Activated CD4-positive, alpha-beta T cell treated with anti-CD3 and anti-CD28 coated beads for 1 hour (primary cell): ENCODE measurements around the gene NGFR.

Experiments
- DNase-seq: peaks from one replicate; pipeline ENCODE4 v3.0.0-alpha.2; 2020

NGFR gene, protein sequence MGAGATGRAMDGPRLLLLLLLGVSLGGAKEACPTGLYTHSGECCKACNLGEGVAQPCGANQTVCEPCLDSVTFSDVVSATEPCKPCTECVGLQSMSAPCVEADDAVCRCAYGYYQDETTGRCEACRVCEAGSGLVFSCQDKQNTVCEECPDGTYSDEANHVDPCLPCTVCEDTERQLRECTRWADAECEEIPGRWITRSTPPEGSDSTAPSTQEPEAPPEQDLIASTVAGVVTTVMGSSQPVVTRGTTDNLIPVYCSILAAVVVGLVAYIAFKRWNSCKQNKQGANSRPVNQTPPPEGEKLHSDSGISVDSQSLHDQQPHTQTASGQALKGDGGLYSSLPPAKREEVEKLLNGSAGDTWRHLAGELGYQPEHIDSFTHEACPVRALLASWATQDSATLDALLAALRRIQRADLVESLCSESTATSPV

DNA sequence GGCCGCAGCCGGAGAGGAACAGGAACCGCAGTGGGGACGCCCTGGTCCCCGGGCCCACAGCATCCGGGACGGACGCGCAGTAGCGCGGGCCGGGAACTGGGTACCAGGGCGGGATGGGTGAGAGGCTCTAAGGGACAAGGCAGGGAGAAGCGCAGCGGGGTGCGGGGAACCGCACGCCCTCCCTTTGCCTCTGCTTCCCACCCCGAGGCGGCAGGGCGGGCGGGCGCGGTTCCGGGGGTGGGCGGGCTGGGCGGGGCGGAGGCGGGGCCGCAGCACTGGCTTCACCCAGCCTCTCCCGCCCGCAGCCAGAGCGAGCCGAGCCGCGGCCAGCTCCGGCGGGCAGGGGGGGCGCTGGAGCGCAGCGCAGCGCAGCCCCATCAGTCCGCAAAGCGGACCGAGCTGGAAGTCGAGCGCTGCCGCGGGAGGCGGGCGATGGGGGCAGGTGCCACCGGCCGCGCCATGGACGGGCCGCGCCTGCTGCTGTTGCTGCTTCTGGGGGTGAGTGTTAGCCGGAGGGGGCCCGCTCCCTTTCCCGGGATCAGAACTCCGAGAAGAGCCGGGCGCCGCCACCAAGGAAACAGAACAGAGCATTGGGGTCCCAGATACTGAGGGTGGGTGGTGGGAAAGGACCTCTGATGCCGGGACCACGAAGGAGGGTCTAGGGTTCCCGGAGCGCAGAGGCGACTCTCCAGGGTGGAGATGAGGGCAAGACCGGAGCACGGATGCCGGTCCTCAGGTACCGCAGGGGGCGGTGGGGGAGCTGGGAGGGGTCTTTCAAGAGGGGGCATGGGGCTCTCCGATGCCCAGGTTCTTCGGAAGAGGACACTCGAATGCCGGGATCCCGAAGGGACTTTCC, at the start of gene NGFR:
Gene NGFR (plus strand): TSS at position 308 of the 856 bp plus-strand sequence. CDS start 125 bp downstream, at position 433.
- peak; percentile 31 for DNase-seq

DNA sequence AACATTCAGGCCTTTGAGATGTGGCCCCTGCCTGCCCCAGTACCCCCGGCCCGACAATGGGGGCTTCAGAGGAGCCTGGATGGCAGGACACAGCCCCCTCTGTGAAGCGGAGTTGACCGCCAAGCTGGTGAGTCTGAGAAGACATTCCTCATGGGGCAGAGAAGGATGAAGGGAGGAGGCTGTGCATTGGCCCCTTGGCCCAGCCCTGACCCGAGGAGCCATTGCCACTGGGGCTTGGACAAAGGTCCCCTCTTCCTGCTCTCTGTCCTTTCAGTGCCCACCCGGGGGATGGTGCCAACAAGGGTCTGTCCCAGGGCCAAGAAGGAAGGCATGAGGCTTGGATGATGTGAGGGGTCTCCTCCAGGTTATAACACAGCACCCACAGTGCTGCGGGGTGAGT, 49.5 kb upstream of the NGFR start:
- no peak for DNase-seq

DNA sequence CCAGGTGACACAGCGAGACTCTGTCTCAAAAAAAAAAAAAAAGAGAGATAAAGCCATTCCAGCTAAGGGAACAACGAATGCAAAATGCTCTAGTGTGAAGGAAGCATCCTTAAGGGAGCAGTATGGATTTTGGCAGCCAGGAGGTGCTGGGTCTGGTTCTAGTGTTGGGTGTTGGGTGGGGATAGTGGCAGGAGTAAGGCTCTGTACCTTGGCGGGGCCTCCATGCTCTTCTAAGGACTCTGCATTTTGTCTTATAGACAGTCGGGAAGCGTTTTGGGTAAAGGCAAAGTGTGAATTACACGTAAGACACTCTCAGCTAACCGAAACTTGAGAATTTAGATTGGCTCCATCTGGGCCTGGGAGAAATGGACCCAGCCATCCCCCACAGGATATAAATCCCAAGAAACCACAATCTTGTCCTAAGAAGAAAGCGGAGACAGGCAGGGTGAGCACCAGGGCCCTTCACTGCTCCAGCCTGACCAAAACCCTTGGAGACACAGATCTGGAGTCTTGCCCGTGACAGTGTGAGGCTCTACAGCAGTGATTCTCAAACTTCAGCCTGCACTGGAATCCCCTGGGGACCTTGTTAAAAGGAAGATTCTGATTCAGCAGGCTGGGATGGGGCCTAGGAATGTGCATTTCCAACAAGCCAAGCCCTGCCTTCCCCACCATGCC, 47.3 kb upstream of the NGFR start:
- no peak for DNase-seq

DNA sequence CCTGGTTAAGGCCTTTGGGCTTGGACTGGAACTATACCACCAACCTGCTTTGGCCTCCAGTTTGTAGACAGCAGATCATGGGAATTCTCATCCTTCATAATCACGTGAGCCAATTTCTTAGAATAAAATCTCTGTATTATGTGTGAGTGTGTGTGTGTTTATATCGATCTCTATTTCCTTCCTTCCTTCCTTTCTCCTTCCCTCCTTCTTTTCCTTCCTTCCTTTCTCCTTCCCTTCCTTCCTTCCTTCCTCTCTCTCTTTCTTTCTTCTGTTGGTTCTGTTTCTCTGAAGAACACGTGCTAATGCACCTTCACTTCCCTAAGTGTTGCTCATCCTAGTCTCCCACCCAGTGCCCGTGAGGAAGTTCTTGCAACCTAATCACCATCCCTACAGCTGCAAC, 44.9 kb upstream of the NGFR start:
- DNase-seq = no peak

DNA sequence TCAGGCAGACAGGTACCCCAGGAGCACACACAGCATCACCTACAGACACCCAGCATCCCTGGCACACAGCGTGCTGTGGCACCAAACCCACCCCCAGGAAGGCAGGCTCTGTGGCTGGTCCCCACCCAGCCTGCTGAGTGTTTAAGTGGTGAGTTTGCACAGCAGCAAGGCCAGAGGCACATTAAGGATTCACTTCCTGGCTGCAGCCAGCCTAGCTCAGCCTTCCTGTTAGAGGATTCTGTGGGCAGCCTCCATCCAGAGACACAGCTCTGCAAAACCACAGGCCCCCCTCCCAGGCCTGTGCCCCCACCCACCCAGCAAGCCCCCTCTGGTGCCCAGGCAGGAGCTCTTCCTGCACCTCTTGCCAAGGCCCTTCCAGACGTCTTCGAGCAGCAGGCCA, 44.4 kb upstream of the NGFR start:
- no peak for DNase-seq

DNA sequence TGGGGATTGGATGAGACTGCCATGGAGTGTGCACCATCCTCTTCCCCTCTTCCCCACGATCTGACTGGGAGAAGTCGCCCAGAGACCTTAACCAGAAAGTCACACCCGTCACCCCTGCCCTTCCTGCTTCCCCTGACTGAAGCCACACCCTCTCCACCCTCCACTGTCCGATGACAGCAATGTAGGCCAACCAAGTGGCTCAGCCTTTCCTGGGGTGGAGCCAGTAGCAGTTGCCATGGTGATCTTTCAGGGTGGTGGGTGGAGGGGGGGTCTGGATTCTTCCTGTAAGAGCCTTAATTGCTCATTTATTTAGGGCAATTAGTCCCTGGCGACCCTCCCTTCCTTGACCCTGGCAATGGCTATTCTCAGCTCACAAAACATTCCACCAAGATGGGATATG, 42.9 kb upstream of the NGFR start:
- DNase-seq = no peak

DNA sequence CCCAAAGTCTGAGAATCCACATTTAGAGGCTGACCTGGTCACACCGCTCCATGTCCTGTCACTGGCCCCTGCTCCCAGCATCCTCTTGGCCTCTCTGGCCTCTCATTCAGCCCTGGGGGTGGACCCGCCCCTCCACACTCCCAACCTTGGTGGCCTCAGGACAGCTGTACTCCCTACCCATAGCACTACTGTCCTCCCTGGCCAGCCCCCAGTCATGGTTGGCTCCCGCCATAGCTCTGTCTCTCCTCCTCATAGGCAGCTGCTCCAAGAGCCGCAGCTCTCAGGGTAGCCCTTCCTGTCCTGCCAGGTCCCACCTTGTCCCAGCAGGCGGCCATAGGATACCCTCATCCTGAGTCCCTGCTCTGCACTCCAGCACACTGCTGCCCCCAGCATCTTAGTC, 42.4 kb upstream of the NGFR start:
- no peak for DNase-seq

DNA sequence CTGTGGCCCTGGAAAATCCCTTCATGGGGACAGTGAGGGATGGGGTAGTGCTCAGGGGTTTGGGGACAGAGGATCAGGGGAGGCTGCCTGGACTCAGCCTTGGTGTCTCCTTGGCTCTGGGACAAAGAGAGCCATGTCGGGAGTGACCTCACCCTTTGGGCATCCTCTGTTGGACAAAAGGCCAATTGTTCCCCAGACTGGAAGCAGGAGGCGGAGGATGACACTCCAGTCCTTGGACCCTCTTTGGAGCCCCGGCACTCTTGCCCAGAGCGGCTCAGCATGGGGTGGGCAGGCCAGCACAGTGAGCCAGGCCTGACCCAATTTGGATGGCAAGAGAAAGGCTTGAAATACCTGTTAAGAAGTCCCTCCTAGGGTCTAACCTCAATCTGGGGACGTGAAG, 41.0 kb upstream of the NGFR start:
- no peak for DNase-seq

DNA sequence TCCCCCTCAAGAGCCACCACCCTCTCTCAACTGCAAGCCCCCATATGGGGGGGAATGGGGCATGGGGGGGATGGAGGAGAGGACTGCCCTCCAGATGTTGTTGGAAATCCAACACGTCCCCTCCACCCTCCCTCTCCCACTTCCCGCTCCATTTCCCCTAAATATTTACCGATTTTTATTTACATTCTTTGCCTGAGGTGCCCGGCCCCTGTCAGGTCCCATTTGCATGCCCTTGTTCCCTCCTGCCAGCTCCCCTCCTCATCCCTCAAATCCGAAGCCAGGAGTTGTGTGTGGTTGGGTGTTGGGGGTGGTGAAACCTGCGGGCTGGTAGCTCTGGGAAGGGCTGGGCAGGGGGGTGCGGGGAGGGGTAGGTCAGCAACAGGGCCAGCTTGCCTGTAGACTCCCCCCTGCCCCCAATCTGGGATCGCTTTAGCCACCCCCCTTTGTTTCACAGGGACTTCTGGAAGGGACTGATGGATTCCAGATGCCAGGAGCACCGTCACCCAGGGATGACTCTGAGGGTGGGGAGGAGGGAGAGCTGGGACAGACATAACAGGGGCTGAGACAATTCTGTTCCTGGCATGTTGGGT, 39.7 kb upstream of the NGFR start:
- DNase-seq = no peak

DNA sequence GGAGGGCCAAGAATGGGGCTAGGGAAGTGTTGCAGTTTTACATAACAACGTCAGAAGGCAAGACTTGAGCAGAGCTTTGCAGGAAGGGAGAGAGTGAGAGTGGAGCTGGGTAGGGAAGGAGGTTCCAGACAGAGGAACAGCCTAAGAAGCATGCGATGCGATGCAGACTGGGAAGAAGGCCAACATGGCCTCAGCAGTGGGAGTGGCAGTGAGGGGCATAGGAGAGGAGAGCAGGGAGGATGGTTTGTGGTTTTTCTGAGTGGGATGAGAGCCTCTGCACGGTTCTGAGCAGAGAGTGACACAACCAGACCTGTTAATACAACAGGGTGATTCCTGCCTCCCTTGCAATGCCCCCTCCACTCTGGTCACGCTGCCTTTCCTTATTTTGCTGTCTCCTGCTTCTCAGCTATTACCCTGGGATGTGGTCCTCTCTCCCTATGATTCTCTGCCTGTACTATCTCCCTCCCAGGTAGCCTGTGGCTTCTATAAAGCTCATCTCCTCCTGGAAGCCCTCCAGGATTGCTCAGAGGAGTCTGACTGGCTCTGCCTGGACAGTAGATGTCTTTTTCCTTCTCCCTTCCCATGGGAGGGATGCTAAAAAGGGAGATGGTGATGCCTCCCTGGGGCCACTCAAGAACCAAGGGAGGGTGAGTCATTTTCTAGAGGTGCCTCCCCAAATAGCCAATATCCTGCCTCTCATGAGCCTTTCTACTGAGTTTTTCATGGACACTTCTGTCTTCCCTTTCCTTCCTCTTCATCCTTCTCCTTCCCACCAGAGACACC, 38.7 kb upstream of the NGFR start:
- no peak for DNase-seq

DNA sequence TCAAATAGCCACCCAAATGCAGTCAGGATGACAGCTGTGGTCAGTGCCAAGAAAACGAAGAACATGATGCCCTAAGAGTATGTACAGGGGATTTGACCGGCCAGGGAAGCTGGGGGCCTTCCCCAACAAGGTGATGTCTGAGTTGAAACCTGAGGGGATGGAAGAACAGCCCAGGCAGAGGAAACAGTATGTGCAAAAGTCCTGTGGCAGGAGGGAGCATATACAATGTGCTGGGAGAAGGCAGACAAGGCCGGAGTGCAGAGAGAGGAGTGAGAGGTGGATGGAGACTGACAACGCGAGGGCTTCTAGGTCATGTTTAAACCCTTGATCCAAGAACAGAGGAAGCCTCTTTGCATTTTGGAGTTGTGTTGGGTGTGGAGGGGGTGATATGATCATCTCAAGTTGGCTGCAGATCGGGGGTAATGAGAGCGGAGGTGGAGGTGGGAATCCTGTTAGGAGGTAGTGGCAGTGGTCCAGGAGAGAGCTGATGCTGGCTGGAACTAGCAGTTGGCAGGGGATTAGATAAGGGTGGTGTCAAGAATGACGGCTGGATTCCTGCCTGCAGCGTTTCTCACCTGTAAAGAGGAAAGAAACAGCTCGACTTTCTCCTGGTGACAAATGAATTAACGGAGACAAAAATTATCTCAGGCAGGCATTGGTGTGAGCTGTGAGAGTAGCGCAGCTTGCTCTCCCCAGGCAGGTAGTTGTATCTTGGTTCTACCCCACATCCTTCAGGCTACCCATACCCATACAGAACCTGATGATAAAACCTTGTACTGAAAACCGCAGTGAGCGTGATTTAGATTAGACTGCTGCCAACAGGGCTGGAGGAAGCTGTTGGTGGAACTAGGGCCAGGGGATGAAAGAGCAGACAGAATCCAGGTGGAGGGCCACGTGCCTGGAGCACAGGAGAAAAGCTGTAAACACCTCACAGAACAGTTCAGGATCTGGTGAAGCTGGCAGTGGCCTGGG, 37.2 kb upstream of the NGFR start:
- no peak for DNase-seq

DNA sequence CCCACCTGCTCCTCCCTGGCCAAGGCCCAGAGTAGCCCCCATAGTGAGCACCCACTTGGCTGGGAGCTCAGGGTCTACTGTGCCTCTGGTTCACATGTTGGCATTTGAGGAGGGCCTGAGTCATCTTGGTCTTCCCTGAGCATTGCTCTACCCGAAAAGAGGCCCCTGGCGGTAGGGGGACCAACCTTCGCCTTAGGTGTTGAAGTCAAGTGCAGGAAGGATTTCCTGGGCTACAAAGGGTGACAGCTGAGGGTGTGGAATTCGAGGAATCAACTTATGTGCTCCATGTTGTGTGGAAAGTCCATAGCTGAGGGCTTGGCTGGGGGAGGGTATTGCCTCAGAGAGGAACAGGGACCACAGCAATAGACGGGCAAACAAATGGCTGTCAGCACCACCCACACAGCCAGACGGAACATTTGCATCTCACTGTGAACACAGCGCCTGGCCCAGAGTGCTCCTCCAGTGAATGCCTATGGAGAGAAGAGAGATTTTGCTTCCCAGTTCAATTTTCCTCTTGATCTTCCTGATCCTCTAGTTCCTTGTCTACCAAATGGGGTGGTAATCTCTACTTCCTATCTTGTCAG, 35.6 kb upstream of the NGFR start:
- no peak for DNase-seq

DNA sequence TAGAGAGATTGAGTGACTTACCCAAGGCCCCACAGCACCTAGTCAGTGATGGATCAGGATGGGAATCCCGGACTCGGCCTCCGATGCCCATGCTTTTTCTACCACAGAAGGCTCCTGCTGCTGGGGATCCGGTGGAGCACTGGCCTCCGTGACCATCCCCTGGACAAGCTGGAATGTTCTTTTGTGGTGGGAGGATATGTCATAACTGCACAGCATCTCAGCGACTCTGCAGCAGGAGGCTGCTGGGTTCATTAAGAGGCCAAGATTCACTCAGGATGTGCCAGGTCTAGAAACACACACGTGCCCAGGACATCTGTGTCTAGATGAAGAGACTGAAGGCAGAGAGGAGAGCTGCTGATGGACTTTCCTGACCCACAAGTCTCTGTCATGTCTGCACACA, 34.7 kb upstream of the NGFR start:
- no peak for DNase-seq

DNA sequence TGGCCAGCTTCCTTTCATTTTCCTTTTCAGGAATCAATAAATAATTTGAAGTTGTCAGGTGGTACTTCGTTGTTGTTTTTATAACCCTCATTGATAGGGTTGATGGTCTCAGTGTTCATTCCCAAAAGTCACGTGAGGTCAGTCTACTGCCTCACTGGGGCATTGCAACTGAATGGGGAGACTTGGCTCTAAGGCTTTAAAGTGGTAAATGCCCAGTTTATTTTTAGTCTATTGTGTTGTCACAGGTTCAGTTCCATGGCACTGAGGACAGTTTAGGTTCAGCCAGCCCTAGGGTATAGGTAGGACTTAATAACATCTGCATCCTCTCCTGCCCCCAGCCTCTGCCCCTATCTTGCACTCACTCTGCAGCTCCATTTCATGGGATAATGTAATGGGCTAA, 33.5 kb upstream of the NGFR start:
- DNase-seq = no peak

DNA sequence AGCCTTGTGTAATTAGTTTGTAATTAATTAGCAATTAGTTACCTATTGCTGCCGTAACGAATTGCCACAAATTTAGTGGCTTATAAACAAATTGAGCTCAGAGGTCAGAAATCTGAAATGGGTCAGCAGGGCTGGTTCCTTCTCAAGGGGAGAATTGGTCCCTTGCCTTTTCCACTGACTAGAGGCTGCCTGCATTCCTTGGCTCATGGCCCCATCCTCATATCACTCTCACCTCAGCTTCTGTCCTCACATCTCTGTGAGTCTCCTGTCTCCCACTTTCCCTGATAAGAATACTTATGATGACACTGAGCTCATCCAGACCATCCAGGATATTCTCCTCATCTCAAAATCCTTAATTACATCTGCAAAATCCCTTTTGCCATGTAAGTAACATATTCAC, 31.0 kb upstream of the NGFR start:
- no peak for DNase-seq

DNA sequence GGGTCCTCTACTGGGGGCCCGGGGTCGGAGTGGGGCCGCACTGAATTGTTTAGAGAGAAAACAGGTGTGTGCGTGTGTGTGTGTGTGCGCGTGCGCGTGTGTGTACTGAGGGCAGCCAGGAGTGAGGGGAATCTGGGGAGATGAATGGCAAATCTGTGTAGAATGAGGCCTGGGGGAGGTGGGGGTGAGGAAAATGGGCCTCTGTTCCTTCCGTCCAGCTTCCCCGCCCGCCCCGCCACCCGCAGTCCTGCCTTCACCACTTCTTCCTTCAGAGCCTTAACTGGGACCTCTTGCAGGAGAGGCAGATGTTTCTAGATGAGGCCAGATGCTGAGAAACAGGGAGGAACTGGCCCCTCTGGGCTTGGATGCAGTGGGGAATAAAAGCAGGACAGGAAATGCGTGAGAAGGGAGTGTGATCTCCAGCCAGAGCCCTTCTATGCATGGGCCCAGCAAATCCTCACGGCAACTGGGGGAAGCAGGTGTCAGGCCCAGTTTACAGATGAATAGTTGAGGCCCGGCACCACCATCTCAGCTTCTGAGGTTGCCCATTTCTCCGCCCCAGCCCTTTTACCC, 29.7 kb upstream of the NGFR start:
- DNase-seq = no peak

DNA sequence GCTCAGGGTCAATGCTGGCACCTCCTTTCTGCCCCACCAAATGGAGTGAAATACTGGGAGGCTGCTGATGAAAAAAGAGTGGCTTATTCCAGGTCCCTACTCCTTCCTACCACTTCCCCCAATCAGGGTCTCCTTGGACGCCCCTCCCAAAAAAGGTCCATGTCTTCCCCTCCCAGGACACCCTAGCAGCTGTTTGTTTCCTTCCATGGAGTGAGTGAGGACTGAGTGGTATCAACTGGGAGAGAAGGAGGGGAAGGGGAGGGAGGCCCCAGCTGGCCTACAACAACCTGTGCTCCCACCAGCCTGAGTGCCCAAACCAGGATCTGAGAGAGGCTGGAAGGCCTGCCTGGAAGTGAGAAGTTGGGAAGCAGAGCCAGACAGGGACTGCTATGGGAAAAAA, 28.7 kb upstream of the NGFR start:
- DNase-seq = no peak

DNA sequence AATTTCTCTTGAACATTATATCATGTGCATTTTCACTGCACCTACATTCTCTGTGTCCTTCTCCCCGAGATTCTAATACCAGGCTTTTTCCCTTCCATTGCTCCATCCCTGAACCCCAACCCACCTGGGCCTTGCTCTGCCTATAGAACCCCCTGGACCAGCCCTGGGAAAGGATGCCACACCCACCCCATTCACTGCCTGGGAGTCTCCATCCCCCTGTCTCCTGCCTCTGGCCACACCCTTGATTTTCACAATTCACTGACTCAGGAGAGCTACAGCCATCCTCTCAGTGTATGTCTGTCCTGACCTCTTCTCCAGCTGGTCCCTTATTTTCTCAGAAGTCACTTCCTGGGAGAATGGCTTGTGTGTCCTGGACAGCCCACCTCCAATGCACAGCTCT, 27.9 kb upstream of the NGFR start:
- no peak for DNase-seq

DNA sequence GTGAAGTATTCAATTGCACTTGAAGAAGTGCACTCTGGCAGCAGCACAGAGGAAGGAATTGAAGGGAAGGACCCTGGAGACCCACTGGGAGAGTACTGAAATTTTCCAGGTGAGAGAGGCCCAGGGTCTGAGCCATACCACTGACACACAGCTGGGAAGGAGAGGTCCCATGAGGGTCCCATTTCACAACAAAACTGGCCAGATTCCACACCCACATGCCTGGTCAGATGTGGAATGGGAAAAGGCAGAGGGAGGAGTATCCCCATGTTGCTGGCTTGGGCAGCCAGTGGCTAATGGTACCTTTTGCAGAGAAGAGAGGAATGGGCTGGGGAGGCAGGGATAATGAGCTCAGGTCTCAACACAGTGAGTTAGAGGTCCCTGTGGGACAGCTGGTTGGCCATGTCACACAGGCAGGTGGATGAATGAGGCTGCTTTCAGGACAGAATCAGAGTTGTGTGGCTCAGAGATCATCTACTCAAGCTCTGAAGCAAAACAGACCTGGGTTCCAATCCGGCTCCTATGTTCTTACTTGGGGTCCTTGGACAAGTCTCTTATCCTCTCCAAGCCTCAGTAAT, 26.2 kb upstream of the NGFR start:
- DNase-seq = no peak
